Measurements from ENCODE around the gene EPSTI1. TPM values are rescaled to one million over a fixed set of nuclear protein-coding genes. Genes with fewer than 3 reads are reported as not detected.
"Not testable (repeated sequence)": the region's sequence is repeated elsewhere in the genome, so short reads cannot be mapped to it uniquely, and the experiment has no call there.

EPSTI1 gene
- polyA plus RNA-seq, 10 donors, result 1.7 to 4.6 (median 2.7) TPM

GRCh38 chr13:43006893-43007631, 15.0 kb upstream of the EPSTI1 start:
- DNase-seq, result peak in 1 of 3 donors; percentile 64

DNA sequence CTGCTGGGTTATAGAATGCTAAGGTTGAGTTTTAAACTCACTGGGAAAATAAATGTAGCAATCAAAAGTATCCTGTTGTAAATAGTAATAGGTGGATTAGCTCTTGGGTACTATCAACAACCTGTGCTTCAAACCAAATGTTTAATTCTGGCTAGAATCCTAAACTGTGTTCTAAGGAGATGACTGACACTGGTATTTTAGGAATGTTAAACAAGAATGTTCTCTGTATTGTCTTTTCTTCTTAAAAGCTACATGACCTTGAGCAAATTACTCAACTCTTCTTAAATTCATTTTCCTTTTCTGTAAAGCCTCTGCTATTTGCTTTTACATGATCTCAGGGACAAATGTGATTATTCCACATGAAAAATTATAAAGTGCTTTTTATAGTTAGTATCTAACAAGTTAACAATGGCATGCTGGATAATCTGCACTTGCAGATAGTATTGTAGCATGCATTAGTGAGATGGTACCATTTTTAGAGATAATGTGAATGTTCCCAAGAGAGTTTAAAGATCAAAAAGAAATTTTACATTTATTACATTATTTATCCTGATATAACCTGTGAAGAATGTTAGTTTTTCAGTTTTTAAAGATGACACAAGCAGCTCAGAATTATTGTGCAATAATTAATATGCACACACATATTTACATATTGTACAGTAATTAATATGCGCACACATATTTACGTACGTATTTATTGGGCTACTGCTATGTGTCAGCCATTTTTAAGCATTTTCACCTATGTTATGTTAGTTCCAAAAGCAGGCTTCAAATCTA, 13.6 kb upstream of the EPSTI1 start:
- DNase-seq, result no peak

GRCh38 chr13:43003729-43004128, 11.7 kb upstream of the EPSTI1 start:
- DNase-seq, result no peak

- no peak for DNase-seq
Measured at GRCh38 chr13:43003010-43003409, 11.0 kb upstream of the EPSTI1 start.

DNA sequence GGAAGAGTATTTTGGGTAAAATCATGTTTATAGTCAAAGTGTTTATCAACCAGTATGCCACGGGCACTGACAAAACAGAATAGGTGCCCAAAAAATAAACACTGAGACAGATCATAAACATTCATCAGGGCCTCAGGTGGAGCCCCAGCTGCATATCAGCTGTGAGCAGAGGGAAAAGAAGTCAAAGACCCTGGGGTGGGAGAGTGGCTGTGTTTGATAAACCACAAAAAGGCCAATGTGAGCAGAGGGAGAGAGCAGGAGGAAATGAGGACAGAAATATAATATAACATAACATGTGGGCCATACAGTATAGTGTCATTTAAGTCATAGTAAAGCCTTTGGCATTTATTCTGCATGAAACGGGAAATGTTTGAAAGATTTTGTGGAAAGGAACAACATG, 10.0 kb upstream of the EPSTI1 start:
- no peak for DNase-seq

DNA sequence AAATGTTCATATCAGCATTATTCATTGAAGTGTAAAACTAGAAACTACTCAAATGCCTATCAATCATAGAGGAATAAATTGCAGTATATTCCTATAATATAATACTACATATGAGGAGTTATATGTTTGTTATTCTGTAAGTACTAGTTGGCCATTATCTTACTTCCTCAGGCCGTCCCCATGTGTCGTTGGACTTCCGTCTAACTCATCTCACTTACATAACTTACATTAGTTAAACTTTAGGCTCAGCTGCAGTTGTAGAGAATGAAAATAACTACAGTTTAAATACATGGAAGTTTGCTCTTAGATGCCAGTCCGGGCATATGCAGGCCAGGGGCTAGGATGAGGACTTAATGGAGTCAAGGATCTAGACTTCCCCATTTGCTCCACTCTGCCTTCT, 8.6 kb upstream of the EPSTI1 start:
- DNase-seq, result no peak

- DNase-seq, result no peak
Measured at GRCh38 chr13:42999491-42999890, 7.5 kb upstream of the EPSTI1 start.

DNA sequence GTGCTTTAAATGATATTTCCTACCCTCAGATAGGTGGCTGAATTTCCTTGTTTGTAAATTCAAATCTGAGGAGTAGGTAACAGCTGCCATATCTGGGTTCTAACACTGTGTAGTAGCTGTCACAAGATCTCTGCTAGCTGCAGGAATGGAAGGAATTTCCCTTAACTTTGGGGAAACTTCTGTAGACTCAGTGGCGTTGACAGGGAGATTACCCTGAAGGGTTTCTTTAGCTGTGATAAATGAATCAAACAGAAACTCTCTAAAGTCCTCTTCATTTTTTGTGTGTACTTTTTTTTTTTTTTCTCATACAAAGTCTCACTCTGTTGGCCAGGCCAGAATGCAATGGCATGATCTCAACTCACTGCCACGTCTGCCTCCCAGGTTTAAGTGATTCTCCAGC, 5.3 kb upstream of the EPSTI1 start:
- peak in 1 of 3 donors; percentile 75 for DNase-seq

DNA sequence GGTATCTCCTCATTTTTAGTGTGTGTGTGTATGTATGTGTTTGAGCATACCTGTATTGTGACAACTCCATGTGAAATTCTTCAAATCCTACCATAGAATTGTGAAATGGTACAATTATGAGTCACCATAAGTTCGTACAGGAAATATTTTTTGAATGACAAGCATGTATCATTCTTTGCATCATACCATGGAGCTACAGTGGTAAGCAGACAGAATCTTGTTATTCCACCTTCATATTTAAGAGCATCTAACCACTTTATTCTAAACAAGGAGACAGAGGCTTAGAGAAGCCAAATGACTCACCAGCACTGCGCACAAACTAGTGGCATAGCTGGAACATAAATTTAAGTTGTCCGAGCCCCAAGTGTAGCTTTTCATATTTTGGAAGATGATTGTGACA, 4.5 kb upstream of the EPSTI1 start:
- DNase-seq, result peak in 1 of 3 donors; percentile 91

DNA sequence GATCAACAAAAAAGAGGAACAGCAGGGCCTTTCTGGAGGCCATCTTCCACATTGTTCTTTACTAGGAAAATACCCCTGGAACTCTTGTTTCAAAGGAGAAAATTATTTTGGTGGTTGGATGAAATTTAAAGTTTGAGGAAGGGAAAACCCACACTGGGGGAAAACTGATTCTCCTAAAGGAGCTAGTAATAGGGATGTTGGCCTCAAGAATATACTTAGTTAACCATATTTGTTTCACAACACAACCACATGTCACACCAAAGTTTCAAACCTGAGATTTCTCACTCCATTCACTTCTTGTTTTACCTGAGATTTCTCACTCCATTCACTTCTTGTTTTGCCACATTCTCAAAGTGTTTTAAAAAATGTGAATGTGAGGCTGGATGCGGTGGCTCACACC, 2.8 kb upstream of the EPSTI1 start:
- DNase-seq, result no peak

GRCh38 chr13:42992764-42993122, 702 bp upstream of the EPSTI1 start:
- no peak for DNase-seq

GRCh38 chr13:42991233-42991897, 676 bp downstream of the EPSTI1 start:
- not testable (repeated sequence) for DNase-seq

GRCh38 chr13:42990291-42991232, 1.5 kb downstream of the EPSTI1 start:
- DNase-seq, result peak; percentile 50 to 81 (median 69)

DNA sequence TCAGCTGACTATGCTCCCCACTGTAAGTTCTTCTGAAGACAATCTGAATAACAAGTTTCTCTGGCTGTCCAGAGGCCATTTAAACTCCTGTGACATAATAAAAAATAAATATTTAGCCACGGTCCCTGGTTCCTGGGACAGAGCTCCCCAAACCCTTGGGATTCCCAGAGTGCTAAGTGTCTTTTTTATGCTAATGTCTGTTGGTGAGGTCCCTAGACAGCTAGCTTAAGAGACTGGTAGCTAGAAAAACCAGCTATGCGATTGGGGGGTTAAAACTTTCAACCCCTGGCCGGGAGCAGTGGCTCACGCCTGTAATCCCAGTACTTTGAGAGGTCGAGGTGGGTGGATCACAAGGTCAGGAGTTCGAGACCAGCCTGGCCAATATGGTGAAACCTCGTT, 5.9 kb downstream of the EPSTI1 start:
- no peak for DNase-seq

GRCh38 chr13:42985312-42986175, 6.5 kb downstream of the EPSTI1 start:
- DNase-seq, result no peak

DNA sequence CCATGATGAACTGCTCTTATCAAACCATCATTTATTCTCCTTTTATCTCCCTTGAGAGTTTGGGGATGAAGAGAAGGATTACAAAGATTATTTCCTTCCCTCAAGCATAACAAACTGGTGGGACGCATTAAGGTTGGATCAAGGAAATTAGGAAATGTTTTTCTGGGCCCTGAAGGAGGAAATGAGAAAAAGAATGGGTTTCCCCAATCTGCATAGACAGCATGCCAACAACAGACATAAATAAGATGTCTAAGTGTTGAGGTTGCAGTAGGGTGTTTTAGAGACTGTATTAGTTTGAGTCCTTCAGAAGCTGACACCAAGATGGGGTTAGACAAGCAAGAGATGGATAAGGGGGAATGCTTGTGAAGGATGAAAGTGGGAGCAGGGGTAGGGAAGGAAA, 7.3 kb downstream of the EPSTI1 start:
- no peak for DNase-seq

- DNase-seq, result no peak
Measured at GRCh38 chr13:42984026-42984425, 8.0 kb downstream of the EPSTI1 start.

GRCh38 chr13:42981853-42982252, 10.2 kb downstream of the EPSTI1 start:
- DNase-seq, result no peak

DNA sequence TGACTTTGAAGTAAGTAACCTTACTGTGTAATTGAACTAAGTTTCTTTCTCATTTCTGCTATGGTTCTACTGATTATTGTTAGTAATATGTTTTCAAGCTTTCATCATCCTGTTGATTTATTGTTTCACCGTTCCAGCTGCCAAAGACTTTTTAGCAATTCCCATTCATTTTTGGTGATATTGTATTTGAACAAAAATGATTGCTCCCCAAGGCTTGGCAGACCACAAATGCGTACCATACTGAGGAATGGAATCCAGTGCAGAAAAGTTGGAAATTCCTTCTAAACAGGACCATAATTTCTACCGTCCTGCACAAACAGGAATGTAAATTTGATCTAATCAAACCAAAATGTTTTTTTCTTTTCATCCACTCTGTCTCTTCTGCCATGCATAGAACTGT, 10.7 kb downstream of the EPSTI1 start:
- peak in 2 of 3 donors; percentile 19 to 81 for DNase-seq

- no peak for DNase-seq
Measured at GRCh38 chr13:42977219-42977659, 14.8 kb downstream of the EPSTI1 start.

DNA sequence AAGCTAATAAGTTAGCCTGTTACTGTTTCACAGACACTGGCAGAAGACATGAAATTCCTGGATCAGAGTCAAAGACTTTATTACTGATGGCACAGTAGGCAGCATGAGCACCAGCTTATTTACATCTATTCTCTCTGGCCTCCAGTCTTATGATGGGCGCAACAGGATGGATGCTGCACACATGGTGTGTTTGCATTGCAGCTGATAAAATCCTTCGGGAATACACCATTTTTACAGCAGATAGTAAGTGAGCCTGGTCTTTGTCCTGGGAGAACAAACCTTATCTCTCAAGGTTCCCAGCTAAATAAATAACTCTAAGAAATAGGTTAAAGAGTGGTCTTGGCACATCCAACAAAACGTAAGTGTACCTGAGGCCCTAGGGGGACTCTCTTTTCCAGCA, 16.0 kb downstream of the EPSTI1 start:
- no peak for DNase-seq
